GM23338 (cell line): ENCODE data around the gene GPR42. TPM values are rescaled to one million over a fixed set of nuclear protein-coding genes. Genes with fewer than 3 reads are reported as not detected.

Experiments
- ATAC-seq: fragments of 200-7000 bp; cut with Tn5 transposase; 3 replicates; pipeline ENCODE4 v1.9.1; 2020
- DNase-seq: peaks from one replicate; pipeline ENCODE4 v3.0.0-alpha.2; 2015; ENCODE audit warnings: low spot score
- H2AFZ ChIP-seq: fragments of 200-600 bp; sonication (generic); 2 replicates; pipeline ENCODE4 v1.8.0; 2016; ENCODE audit warnings: antibody characterized with exemption, mild to moderate bottlenecking, moderate library complexity
- H3F3A ChIP-seq: fragments of 200-600 bp; sonication (generic); replicated peaks from 2 replicates; pipeline ENCODE4 v1.8.0; 2017; ENCODE audit warnings: antibody characterized with exemption, mixed run types, low read depth
- H3K27ac ChIP-seq: fragments of 200-600 bp; sonication (generic); 2 replicates; pipeline ENCODE4 v1.6.1; 2016; ENCODE audit warnings: low read depth
- H3K27me3 ChIP-seq: fragments of 200-600 bp; sonication (generic); 2 replicates; pipeline ENCODE4 v1.8.0; 2016; ENCODE audit warnings: mild to moderate bottlenecking, mixed run types, moderate library complexity; ENCODE audit not compliant: insufficient read depth
- H3K36me3 ChIP-seq: fragments of 200-600 bp; sonication (generic); 2 replicates; pipeline ENCODE4 v1.8.0; 2016; ENCODE audit warnings: mild to moderate bottlenecking; ENCODE audit not compliant: insufficient read depth
- H3K4me1 ChIP-seq: fragments of 200-600 bp; sonication (generic); 2 replicates; pipeline ENCODE4 v1.8.0; 2016; ENCODE audit warnings: mild to moderate bottlenecking, moderate library complexity; ENCODE audit not compliant: insufficient read depth
- H3K4me2 ChIP-seq: fragments of 200-600 bp; sonication (generic); 2 replicates; pipeline ENCODE4 v1.7.1; 2017; ENCODE audit warnings: mixed run types
- H3K4me3 ChIP-seq: fragments of 200-600 bp; sonication (generic); 2 replicates; pipeline ENCODE4 v1.6.1; 2016; ENCODE audit warnings: mixed run types
- H3K79me2 ChIP-seq: fragments of 200-600 bp; sonication (generic); replicated peaks from 2 replicates; pipeline ENCODE4 v1.8.0; 2017; ENCODE audit warnings: mild to moderate bottlenecking; ENCODE audit not compliant: insufficient read depth
- H3K9me2 ChIP-seq: fragments of 200-600 bp; sonication (generic); 2 replicates; pipeline ENCODE4 v1.8.0; 2017; ENCODE audit not compliant: insufficient read depth
- H4K20me1 ChIP-seq: fragments of 200-600 bp; sonication (generic); replicated peaks from 2 replicates; pipeline ENCODE4 v1.8.0; 2017; ENCODE audit warnings: mild to moderate bottlenecking; ENCODE audit not compliant: insufficient read depth
- H3K27ac Mint-ChIP-seq: 2 replicates; pipeline ENCODE4 v1.8.0; 2020; ENCODE audit warnings: inconsistent platforms, mild to moderate bottlenecking, moderate library complexity, mixed read lengths
- H3K27me3 Mint-ChIP-seq: 3 replicates; pipeline ENCODE4 v1.8.0; 2022; ENCODE audit warnings: low read depth, mild to moderate bottlenecking, moderate library complexity, mixed read lengths, inconsistent platforms; ENCODE audit not compliant: insufficient read depth, poor library complexity
- H3K36me3 Mint-ChIP-seq: 3 replicates; pipeline ENCODE4 v1.8.0; 2021; ENCODE audit warnings: low read depth, mild to moderate bottlenecking, inconsistent platforms, moderate library complexity, mixed read lengths
- H3K4me1 Mint-ChIP-seq: 3 replicates; pipeline ENCODE4 v1.8.0; 2020; ENCODE audit warnings: mild to moderate bottlenecking, inconsistent platforms, mixed read lengths
- H3K4me3 Mint-ChIP-seq: 3 replicates; pipeline ENCODE4 v1.8.0; 2021; ENCODE audit warnings: moderate library complexity, mild to moderate bottlenecking, inconsistent platforms, mixed read lengths
- H3K9me3 Mint-ChIP-seq: 3 replicates; pipeline ENCODE4 v1.8.0; 2020; ENCODE audit warnings: moderate library complexity, mild to moderate bottlenecking, inconsistent platforms, mixed read lengths
- CREB1 ChIP-seq: fragments of 250-450 bp; sonication (Bioruptor Pico); IDR thresholded peaks from 2 replicates; pipeline ENCODE4 v1.5.0; 2020; ENCODE audit warnings: low read depth, mild to moderate bottlenecking, moderate library complexity
- CTCF ChIP-seq, 2 experiments: fragments of 200-600 bp in 1 of 2; sonication (generic) in 1 of 2; conservative IDR thresholded peaks; 2 replicates each; pipeline versions ENCODE4 v1.5.1 to v1.6.1; 2016 to 2017; ENCODE audit warnings: antibody characterized with exemption in 2 of 2, low read depth in 2 of 2, mild to moderate bottlenecking in 2 of 2, moderate library complexity in 1 of 2
- ETS1 ChIP-seq: IDR thresholded peaks from 2 replicates; pipeline ENCODE4 v1.6.1; 2016; ENCODE audit warnings: antibody characterized with exemption
- EZH2phosphoT487 ChIP-seq: fragments of 200-600 bp; sonication (generic); IDR thresholded peaks from one replicate; pipeline ENCODE4 v1.8.1; 2018; ENCODE audit warnings: antibody characterized with exemption; ENCODE audit not compliant: unreplicated experiment
- JUNB ChIP-seq: IDR thresholded peaks from one replicate; pipeline ENCODE4 v1.6.1; 2016; ENCODE audit warnings: antibody characterized with exemption; ENCODE audit not compliant: unreplicated experiment
- NANOG ChIP-seq: IDR thresholded peaks from 2 replicates; pipeline ENCODE4 v1.6.1; 2016; ENCODE audit warnings: antibody characterized with exemption, borderline replicate concordance
- POLR2AphosphoS5 ChIP-seq: IDR thresholded peaks from 2 replicates; pipeline ENCODE4 v1.6.1; 2016; ENCODE audit warnings: antibody characterized with exemption, low read depth
- REST ChIP-seq: IDR thresholded peaks from one replicate; pipeline ENCODE4 v1.6.1; 2018; ENCODE audit warnings: antibody characterized with exemption; ENCODE audit not compliant: unreplicated experiment
- STAT1 ChIP-seq: IDR thresholded peaks from one replicate; pipeline ENCODE4 v1.6.1; 2016; ENCODE audit warnings: antibody characterized with exemption; ENCODE audit not compliant: unreplicated experiment
- ZNF114 ChIP-seq: fragments of 250-450 bp; sonication (Bioruptor Pico); IDR thresholded peaks from 2 replicates; pipeline ENCODE4 v1.5.0; 2020; ENCODE audit warnings: mild to moderate bottlenecking, moderate library complexity
- ZNF331 ChIP-seq: fragments of 250-450 bp; sonication (Bioruptor Pico); IDR thresholded peaks from 2 replicates; pipeline ENCODE4 v1.5.0; 2020; ENCODE audit warnings: low read depth, mild to moderate bottlenecking, moderate library complexity
- polyA plus RNA-seq: library from polyadenylated mRNA; unstranded; fragments of >200 nt; fragmentation: Nextera tagmentation; extraction: Ambion mirVana; gene quantifications from 2 replicates; pipeline ENCODE4 v1.2.1, GENCODE V29; 2016
- total RNA-seq: library from RNA; depleted of rRNA; stranded (reverse); fragments of >200 nt; shearing (Covaris generic); gene quantifications from 2 replicates; pipeline ENCODE4 v1.2.3, GENCODE V29; 2014

GPR42 gene
- total and polyA plus RNA-seq, 2 experiments from 2014 or later, result not detected

GRCh38 chr19:35399948-35400772 is 29.3 kb downstream of the GPR42 start (continued):
- no peak for TF ChIP-seq ZNF331 (CRISPR knock-in tag)
- no peak for TF ChIP-seq CTCF (conservative IDR thresholded peaks at IDR 0.05; ENCODE audit: low read depth in 2 of 2)
- TF ChIP-seq NANOG, result no peak
- TF ChIP-seq CREB1 (CRISPR knock-in tag), result no peak

GRCh38 chr19:35400773-35401100 is 29.9 kb downstream of the GPR42 start:
- no peak overlapping the region for H3K4me2 ChIP-seq
- Mint-ChIP-seq H3K27ac (no peak overlapping the region), H3K9me3 (no peaks in the 10 kb centered on the region), H3K36me3 (no peaks in the 10 kb centered on the region), H3K4me1 (no peaks in the 10 kb centered on the region), H3K27me3 (peaks cover 15% of the 10 kb centered on the region), H3K4me3 (no peak overlapping the region)
- H2AFZ ChIP-seq, result 0 out of 2 replicates have a peak overlapping the region, but pooled peaks have one; percentile 56
- H4K20me1 ChIP-seq, result no peaks in the 10 kb centered on the region
- no peaks in the 10 kb centered on the region for H3K79me2 ChIP-seq
- H3K27me3 ChIP-seq, result no peaks in the 10 kb centered on the region
- no peak overlapping the region for H3K27ac ChIP-seq
- H3K9me2 ChIP-seq, result no peaks in the 10 kb centered on the region
- H3K4me1 ChIP-seq, result no peaks in the 10 kb centered on the region
- DNase-seq (no peak), ATAC-seq (no peak)
- H3K4me3 ChIP-seq, result no peak overlapping the region
- H3F3A ChIP-seq, result no peaks in the 10 kb centered on the region
- H3K36me3 ChIP-seq, result no peaks in the 10 kb centered on the region
- TF ChIP-seq CREB1 (CRISPR knock-in tag) (no peak), CTCF (conservative IDR thresholded peaks at IDR 0.05; ENCODE audit: low read depth in 2 of 2) (no peak), ZNF331 (CRISPR knock-in tag) (no peak), EZH2phosphoT487 (no peak), POLR2AphosphoS5 (no peak), STAT1 (no peak), ETS1 (no peak), NANOG (no peak), JUNB (no peak), ZNF114 (no peak), REST (no peak)
